Measurements from ENCODE around the gene KRTAP13-1. TPM values are rescaled to one million over a fixed set of nuclear protein-coding genes. Genes with fewer than 3 reads are reported as not detected.

KRTAP13-1 gene, protein sequence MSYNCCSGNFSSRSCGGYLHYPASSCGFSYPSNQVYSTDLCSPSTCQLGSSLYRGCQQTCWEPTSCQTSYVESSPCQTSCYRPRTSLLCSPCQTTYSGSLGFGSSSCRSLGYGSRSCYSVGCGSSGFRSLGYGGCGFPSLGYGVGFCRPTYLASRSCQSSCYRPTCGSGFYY
- not detected in 2 replicates for polyA plus RNA-seq

DNA sequence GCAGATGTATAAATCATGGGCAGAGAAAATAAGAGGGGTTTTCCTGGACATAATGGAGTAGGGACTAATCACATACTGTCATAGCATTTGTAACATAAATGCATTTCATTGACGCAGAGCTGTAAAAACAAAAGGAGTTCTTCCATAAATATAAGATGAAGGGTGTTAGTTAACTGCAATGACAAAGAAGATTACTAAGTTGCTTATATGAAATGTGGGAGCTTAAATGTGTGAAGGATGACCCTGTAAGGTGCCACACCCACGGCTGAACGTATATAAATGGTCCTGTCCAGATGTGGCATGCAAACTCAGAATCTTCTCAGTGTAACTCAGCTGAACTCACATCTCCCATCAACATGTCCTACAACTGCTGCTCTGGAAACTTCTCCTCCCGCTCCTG is at the start of gene KRTAP13-1:
KRTAP13-1 (plus strand) TSS at position 301 of the 400 bp plus-strand sequence; CDS start at position 357, 56 bp downstream.

DNA sequence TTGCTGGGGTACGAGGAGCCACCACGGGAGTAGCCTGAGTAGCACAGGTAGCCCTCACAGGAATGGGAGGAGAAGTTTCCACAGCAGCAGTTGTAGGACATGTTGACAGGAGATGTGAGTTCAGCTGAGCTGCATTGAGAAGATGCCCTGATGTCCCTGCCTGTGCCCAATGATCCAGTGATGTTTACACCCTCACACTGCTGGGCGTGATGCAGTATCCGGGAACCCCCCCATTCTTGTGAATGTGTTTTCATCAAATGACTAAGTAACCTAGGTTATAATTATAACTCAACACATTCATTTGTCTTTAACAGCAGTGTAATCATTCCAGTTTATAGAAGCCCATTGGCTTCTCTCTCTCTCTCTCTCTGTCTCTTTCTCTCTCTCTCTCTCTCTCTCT is 47.3 kb upstream of the KRTAP13-1 start, which contains the start of gene KRTAP23-1:
KRTAP23-1 (minus strand) TSS at position 101 of the 400 bp plus-strand sequence; CDS start at position 101, 0 bp downstream.

DNA sequence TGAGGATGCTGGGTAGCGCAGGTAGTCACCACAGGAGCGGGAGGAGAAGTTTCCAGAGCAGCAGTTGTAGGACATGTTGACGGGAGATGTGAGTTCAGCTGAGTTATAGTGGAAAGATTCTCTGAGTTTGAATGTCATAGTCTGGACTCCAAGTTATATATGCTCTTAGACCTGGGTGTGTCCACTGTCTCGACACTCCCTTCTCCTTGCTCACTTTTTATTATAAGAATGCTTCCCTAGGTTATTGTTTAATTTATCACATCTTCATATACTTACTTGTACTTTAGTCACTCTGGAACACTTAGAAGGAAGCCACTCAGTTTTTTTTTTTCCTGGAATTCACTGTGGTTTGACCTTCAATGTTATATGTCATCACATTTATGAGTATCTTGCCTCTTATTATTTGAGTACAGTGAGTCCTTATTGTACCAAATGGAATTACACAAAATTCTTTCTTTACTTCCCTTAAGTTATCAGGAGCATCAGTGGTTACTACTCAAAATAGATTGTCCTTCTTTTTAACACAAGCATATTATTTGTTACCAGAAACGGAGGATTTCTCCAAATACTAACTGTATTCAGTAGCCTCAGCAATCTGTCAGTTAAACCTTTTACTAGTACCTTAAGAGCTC is 23.6 kb upstream of the KRTAP13-1 start, which contains the start of gene KRTAP13-2:
KRTAP13-2 (minus strand) TSS at position 133 of the 632 bp plus-strand sequence; CDS start at position 75, 58 bp downstream.

DNA sequence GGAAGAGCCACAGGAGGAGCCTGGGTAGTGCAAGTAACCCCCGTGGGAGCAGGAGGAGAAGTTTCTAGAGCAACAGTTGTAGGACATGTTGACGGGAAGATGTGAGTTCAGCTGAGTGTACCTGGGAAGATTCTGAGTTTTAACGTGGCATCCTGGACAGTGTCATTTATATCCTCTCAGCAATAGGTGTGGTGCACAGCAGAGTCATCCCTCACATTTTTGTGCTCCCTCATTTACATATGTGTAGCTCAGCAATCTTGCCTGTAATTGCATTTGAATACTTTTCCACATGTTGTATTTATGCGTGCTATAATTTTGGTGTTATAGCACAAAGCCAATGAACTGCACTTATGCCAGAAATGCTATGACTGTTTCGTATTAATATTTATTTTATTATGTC is 30.0 kb downstream of the KRTAP13-1 start, which contains the start of gene KRTAP13-3:
KRTAP13-3 (minus strand) TSS at position 101 of the 400 bp plus-strand sequence; CDS start at position 87, 14 bp downstream.

DNA sequence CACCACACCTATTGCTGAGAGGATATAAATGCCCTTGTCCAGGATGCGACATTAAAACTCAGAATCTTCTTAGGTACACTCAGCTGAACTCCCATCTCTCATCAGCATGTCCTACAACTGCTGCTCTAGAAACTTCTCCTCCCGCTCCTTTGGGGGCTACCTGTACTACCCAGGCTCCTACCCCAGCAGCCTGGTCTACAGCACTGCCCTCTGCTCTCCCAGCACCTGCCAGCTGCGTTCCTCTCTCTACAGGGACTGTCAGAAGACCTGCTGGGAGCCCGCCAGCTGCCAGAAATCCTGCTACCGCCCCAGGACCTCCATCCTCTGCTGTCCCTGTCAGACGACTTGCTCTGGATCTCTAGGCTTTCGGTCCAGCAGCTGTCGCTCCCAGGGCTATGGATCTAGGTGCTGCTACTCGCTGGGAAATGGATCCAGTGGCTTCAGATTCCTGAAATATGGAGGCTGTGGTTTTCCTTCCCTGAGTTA is 34.4 kb downstream of the KRTAP13-1 start, which contains the start of gene KRTAP13-4:
KRTAP13-4 (plus strand) TSS at position 51 of the 486 bp plus-strand sequence; CDS start at position 107, 56 bp downstream.

DNA sequence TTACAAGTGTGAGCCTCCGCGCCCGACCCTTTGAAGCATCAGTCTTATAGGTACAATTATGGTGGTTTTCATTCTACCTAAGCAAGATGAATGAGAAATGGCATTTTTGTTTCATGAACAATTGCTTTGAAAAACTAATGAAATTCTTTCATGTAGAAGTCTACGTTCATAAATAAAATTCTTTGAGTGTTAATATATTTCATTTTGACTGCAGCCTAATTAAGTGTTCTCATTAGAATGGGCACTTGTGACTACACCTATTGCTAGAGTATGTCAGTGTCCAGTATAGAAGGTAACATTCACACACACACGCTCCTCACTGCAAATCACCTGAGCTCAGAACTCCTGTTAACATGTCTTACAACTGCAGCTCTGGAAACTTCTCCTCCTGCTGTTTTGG is 44.1 kb downstream of the KRTAP13-1 start, which contains the start of gene KRTAP15-1:
KRTAP15-1 (plus strand) TSS at position 301 of the 400 bp plus-strand sequence; CDS start at position 354, 53 bp downstream.

Other genes with a start within 250 kb of the KRTAP13-1 start
- not detected in 2 replicates for gene CLDN17, start 229.2 kb upstream of the KRTAP13-1 start, polyA plus RNA-seq
- gene CLDN8, start 179.9 kb upstream of the KRTAP13-1 start, polyA plus RNA-seq: not detected in 2 replicates
- gene KRTAP24-1, start 113.1 kb upstream of the KRTAP13-1 start, polyA plus RNA-seq: not detected in 2 replicates
- not detected in 2 replicates for gene KRTAP25-1, start 106.5 kb upstream of the KRTAP13-1 start, polyA plus RNA-seq
- gene KRTAP26-1, start 75.7 kb upstream of the KRTAP13-1 start, polyA plus RNA-seq: not detected in 2 replicates
- not detected in 2 replicates for gene KRTAP27-1, start 58.3 kb upstream of the KRTAP13-1 start, polyA plus RNA-seq
- not detected in 2 replicates for gene KRTAP23-1, start 47.4 kb upstream of the KRTAP13-1 start, polyA plus RNA-seq
- gene KRTAP13-2, start 23.8 kb upstream of the KRTAP13-1 start, polyA plus RNA-seq: not detected in 2 replicates
- not detected in 2 replicates for gene KRTAP13-3, start 29.9 kb downstream of the KRTAP13-1 start, polyA plus RNA-seq
- not detected in 2 replicates for gene KRTAP13-4, start 34.2 kb downstream of the KRTAP13-1 start, polyA plus RNA-seq
- gene KRTAP15-1, start 44.2 kb downstream of the KRTAP13-1 start, polyA plus RNA-seq: not detected in 2 replicates
- not detected in 2 replicates for gene KRTAP19-1, start 84.3 kb downstream of the KRTAP13-1 start, polyA plus RNA-seq
- not detected in 2 replicates for gene KRTAP19-2, start 91.4 kb downstream of the KRTAP13-1 start, polyA plus RNA-seq
- gene KRTAP19-3, start 96.0 kb downstream of the KRTAP13-1 start, polyA plus RNA-seq: not detected in 2 replicates
- not detected in 2 replicates for gene KRTAP19-4, start 101.1 kb downstream of the KRTAP13-1 start, polyA plus RNA-seq
- not detected in 2 replicates for gene KRTAP19-5, start 106.1 kb downstream of the KRTAP13-1 start, polyA plus RNA-seq
- not detected in 2 replicates for gene KRTAP19-6, start 145.8 kb downstream of the KRTAP13-1 start, polyA plus RNA-seq
- not detected in 2 replicates for gene KRTAP19-7, start 165.3 kb downstream of the KRTAP13-1 start, polyA plus RNA-seq
- not detected in 2 replicates for gene KRTAP22-2, start 194.4 kb downstream of the KRTAP13-1 start, polyA plus RNA-seq
- not detected in 2 replicates for gene KRTAP6-3, start 196.4 kb downstream of the KRTAP13-1 start, polyA plus RNA-seq
- gene KRTAP6-2, start 202.9 kb downstream of the KRTAP13-1 start, polyA plus RNA-seq: not detected in 2 replicates
- not detected in 2 replicates for gene KRTAP22-1, start 205.1 kb downstream of the KRTAP13-1 start, polyA plus RNA-seq
- not detected in 2 replicates for gene KRTAP6-1, start 217.9 kb downstream of the KRTAP13-1 start, polyA plus RNA-seq
- not detected in 2 replicates for gene KRTAP20-1, start 220.4 kb downstream of the KRTAP13-1 start, polyA plus RNA-seq
- not detected in 2 replicates for gene KRTAP20-4, start 224.6 kb downstream of the KRTAP13-1 start, polyA plus RNA-seq
- not detected in 2 replicates for gene KRTAP20-2, start 239.2 kb downstream of the KRTAP13-1 start, polyA plus RNA-seq
- gene KRTAP20-3, start 246.8 kb downstream of the KRTAP13-1 start, polyA plus RNA-seq: not detected in 2 replicates